22Rv1 (cell line): ENCODE results near the gene LRTM1.

Source experiments
- ZFX ChIP-seq: fragments of 450-650 bp; IDR thresholded peaks from 2 replicates; pipeline ENCODE4 v1.6.1; 2017; ENCODE audit warnings: antibody characterized with exemption, borderline replicate concordance
- TF ChIP-seq, protein P1 (sequence below): fragments of 450-650 bp; IDR thresholded peaks from 2 replicates; pipeline ENCODE4 v1.5.1; 2017; ENCODE audit warnings: mild to moderate bottlenecking

DNA sequence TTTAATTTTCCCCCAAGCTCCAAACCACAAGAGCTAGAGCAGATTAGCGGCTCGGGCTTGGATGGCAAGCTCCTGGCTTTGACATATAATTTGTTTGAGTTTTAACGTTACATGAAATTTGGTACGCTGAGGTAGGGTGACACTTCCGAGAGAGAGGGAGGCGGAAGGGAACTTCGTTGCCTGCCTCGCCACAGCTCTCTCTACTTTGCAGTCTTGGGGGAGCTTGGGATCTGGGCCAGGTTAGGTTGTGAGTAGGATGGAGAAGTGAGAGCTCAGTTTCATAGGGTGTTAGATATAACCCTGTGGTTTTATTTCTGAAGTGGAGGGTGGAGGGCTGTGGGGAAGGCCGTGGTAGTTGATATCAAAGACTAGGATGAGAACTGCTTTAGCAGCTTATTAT lies 39.7 kb downstream of the LRTM1 start:
- TF ChIP-seq, protein P1, sequence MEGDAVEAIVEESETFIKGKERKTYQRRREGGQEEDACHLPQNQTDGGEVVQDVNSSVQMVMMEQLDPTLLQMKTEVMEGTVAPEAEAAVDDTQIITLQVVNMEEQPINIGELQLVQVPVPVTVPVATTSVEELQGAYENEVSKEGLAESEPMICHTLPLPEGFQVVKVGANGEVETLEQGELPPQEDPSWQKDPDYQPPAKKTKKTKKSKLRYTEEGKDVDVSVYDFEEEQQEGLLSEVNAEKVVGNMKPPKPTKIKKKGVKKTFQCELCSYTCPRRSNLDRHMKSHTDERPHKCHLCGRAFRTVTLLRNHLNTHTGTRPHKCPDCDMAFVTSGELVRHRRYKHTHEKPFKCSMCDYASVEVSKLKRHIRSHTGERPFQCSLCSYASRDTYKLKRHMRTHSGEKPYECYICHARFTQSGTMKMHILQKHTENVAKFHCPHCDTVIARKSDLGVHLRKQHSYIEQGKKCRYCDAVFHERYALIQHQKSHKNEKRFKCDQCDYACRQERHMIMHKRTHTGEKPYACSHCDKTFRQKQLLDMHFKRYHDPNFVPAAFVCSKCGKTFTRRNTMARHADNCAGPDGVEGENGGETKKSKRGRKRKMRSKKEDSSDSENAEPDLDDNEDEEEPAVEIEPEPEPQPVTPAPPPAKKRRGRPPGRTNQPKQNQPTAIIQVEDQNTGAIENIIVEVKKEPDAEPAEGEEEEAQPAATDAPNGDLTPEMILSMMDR, result no peak
- no peak for TF ChIP-seq ZFX
